Neural crest cell (in vitro differentiated cells): ENCODE data around the gene HSPA12B. TPM values are rescaled to one million over a fixed set of nuclear protein-coding genes. Genes with fewer than 3 reads are reported as not detected.

ENCODE experiments used
- DNase-seq: peaks from one replicate; pipeline ENCODE4 v3.0.0; 2021; ENCODE audit warnings: low read depth, mixed read lengths, low spot score
- H3K27ac Mint-ChIP-seq: one replicate; pipeline ENCODE4 v1.8.0; 2021; ENCODE audit warnings: mild to moderate bottlenecking, mixed read lengths; ENCODE audit not compliant: unreplicated experiment
- H3K27me3 Mint-ChIP-seq: 2 replicates; pipeline ENCODE4 v1.8.0; 2021; ENCODE audit warnings: low read depth, mild to moderate bottlenecking, mixed read lengths
- H3K36me3 Mint-ChIP-seq: 2 replicates; pipeline ENCODE4 v1.8.0; 2021; ENCODE audit warnings: low read depth, mild to moderate bottlenecking, mixed read lengths
- H3K4me1 Mint-ChIP-seq: 2 replicates; pipeline ENCODE4 v1.8.0; 2021; ENCODE audit warnings: mixed read lengths
- H3K4me3 Mint-ChIP-seq: one replicate; pipeline ENCODE4 v1.8.0; 2021; ENCODE audit warnings: mild to moderate bottlenecking, mixed read lengths
- H3K9me3 Mint-ChIP-seq: 2 replicates; pipeline ENCODE4 v1.8.0; 2021; ENCODE audit warnings: mixed read lengths
- CTCF ChIP-seq: fragments of 200-600 bp; sonication (generic); conservative IDR thresholded peaks from 2 replicates; pipeline ENCODE4 v1.5.0; 2021; ENCODE audit warnings: antibody characterized with exemption, mild to moderate bottlenecking
- total RNA-seq: library from RNA; stranded (reverse); gene quantifications from 2 replicates; pipeline ENCODE4 v1.2.1, GENCODE V29; 2021

The HSPA12B gene
- total RNA-seq, 1 donor from 2014 or later = 1.1 TPM

DNA sequence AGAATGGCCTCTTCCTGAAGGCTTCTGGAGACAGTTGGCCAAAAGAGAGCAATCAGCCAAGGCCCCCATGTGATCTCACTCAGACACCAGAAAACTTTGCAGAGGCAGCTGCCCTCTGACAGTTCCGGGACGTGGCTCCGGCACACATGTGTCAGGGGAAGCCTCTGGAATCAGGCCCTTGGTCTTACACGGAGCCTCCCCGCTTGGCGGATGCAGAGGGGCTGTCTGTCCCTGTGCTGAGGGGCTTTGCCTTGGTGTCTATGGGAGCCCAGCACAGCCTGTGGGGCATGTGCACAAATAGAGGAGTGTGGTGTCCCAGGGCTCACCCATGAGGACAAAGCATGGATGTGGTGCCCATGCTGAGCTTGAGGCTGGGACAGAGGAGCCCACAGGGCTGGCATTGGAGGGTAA is 33.9 kb upstream of the HSPA12B start:
- H3K9me3 Mint-ChIP-seq = no peaks in the 10 kb centered on the region

DNA sequence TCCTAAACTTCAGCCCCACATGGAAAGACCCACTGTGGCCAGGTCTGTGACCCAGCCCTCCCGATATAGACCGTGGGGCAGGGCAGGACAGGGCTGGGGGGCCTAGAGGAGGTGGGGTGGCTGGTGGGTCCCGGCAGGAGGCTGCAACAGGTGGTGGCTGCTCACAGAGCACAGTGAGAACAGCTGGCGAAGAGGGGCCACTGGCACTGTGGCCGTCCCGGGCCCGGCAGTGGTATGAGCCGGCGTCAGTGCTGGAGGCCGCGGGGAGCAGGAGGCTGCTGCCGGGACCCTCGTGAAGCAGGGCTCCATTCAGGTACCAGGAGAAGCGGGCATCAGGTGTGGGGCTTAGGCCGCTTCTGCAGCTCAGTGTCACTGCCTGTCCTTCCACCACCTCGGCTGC is 33.4 kb upstream of the HSPA12B start:
- Mint-ChIP-seq H3K36me3 (no peaks in the 10 kb centered on the region), H3K27me3 (no peaks in the 10 kb centered on the region), H3K27ac (no peak overlapping the region), H3K4me3 (no peak overlapping the region), H3K4me1 (no peaks in the 10 kb centered on the region), H3K9me3 (no peaks in the 10 kb centered on the region)
- no peak for DNase-seq
- no peak for TF ChIP-seq CTCF

More for the DNA sequence above, 33.9 kb upstream of the HSPA12B start:
- no peaks in the 10 kb centered on the region for H3K36me3 Mint-ChIP-seq
- no peak for DNase-seq
- H3K4me1 Mint-ChIP-seq = no peaks in the 10 kb centered on the region
- no peaks in the 10 kb centered on the region for H3K27me3 Mint-ChIP-seq
- H3K27ac Mint-ChIP-seq = no peak overlapping the region
- H3K4me3 Mint-ChIP-seq = no peak overlapping the region
- TF ChIP-seq CTCF = no peak

DNA sequence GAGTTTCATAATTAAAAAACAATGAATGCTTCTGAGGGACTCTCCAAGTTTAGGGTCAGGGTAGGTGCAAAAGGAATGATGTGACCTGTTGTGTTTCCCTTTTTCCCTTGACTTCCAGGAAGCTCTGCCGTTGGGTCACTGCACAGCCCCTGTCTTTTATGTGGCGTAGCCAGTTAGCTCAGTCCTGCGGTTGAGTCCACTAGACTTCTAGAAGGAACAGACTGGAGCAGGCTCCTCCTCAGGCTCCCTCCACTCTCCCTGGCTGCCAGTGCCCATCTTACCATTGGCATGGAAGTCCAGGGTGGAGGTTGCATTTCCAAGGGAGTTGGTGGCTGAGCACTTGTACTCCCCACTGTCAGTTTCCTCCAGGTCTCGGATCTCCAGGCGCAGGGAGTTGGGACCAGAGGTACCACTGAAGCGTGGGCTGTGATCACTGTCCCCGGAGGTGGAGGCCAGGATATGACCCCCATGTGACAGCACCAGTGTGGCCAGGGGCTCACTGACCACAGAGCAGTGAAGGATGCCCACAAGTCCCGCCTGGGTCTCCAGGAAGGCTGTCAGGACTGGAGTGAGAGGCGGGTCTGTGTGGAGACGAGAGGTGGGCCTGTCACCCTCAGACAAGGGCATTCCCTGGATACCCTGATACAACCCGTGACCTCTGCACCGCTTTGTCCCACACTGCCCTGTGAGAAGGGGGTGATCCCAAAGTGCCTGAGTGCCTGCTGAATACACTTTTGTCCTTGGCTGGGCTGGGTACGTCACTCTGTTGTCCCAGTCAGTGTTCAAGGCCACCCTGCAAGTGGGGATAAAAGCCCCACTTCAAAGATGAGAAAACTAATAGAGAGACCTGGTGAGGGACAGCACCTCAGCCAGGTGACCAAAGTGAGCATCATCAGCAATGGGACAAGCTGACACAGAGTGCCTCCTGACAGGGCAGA is 31.2 kb upstream of the HSPA12B start:
- no peak for DNase-seq
- H3K9me3 Mint-ChIP-seq = no peaks in the 10 kb centered on the region

GRCh38 chr20:3702611-3703391 is 29.7 kb upstream of the HSPA12B start:
- Mint-ChIP-seq H3K9me3 (no peaks in the 10 kb centered on the region), H3K4me3 (no peak overlapping the region), H3K36me3 (no peaks in the 10 kb centered on the region), H3K27me3 (no peaks in the 10 kb centered on the region), H3K27ac (no peak overlapping the region), H3K4me1 (no peaks in the 10 kb centered on the region)
- DNase-seq = no peak
- no peak for TF ChIP-seq CTCF

More for the DNA sequence above, 31.2 kb upstream of the HSPA12B start:
- no peaks in the 10 kb centered on the region for H3K27me3 Mint-ChIP-seq
- H3K36me3 Mint-ChIP-seq = no peaks in the 10 kb centered on the region
- no peaks in the 10 kb centered on the region for H3K4me1 Mint-ChIP-seq
- H3K27ac Mint-ChIP-seq = no peak overlapping the region
- TF ChIP-seq CTCF = no peak
- H3K4me3 Mint-ChIP-seq = no peak overlapping the region

DNA sequence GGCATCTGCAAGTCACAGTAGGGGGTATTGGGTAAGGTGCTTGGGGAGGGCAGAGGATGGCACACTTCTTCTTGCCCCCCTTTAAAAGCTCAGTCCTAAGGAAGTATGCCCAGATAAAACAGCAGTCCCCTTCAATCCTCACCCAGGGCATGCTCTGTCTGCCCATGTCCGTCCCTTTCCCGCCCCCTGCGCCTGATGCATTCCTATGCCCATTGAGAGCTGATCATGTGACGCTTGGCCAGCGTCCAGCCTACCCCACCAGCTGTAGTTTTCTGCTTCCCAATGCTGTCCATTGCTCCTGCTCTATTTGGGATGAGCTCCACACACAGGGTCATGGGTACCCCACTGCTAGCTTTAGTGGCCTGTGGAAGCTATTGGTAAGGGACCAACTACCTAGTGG is 28.4 kb upstream of the HSPA12B start:
- Mint-ChIP-seq H3K9me3 (no peaks in the 10 kb centered on the region), H3K4me3 (no peak overlapping the region), H3K4me1 (no peaks in the 10 kb centered on the region), H3K36me3 (no peaks in the 10 kb centered on the region), H3K27me3 (no peaks in the 10 kb centered on the region), H3K27ac (no peak overlapping the region)
- no peak for DNase-seq
- TF ChIP-seq CTCF = no peak
